HUES6 (cell line): ENCODE measurements around the gene TMEM87A.
"Not testable (repeated sequence)": the region's sequence is repeated elsewhere in the genome, so short reads cannot be mapped to it uniquely, and the experiment has no call there.

Experiments used
- H3K27ac ChIP-seq: 2 replicates; pipeline ENCODE4 v1.7.0; 2013; ENCODE audit warnings: low read depth, mild to moderate bottlenecking, low read length, inconsistent platforms
- H3K27me3 ChIP-seq: 2 replicates; pipeline ENCODE4 v1.6.1; 2013; ENCODE audit warnings: low read length; ENCODE audit not compliant: control insufficient read depth, insufficient read depth
- H3K36me3 ChIP-seq: 2 replicates; pipeline ENCODE4 v1.6.1; 2013; ENCODE audit warnings: low read length; ENCODE audit not compliant: control insufficient read depth, insufficient read depth
- H3K4me1 ChIP-seq: 2 replicates; pipeline ENCODE4 v1.6.1; 2013; ENCODE audit warnings: low read length; ENCODE audit not compliant: control insufficient read depth, insufficient read depth
- H3K4me3 ChIP-seq: 2 replicates; pipeline ENCODE4 v1.5.1; 2013; ENCODE audit warnings: low read depth, low read length
- H3K9ac ChIP-seq: one replicate; pipeline ENCODE4 v1.6.1; 2013; ENCODE audit warnings: mild to moderate bottlenecking, low read length
- H3K9me3 ChIP-seq: 2 replicates; pipeline ENCODE4 v1.6.1; 2013; ENCODE audit warnings: low read depth, low read length; ENCODE audit not compliant: control insufficient read depth, insufficient read depth

TMEM87A gene

GRCh38 chr15:42272939-42273899, at the start of gene TMEM87A, which contains the start of gene GANC:
Gene TMEM87A (minus strand): TSS chr15:42273433. CDS start chr15:42273398, 35 bp downstream.
Gene GANC (plus strand): TSS chr15:42273201. CDS start chr15:42274482, 1,281 bp downstream.
- Histone ChIP-seq H3K9ac (peak within 1 kb of the TSS; percentile 95), H3K36me3 (peaks cover 14% of the 10 kb centered on the region), H3K27ac (peak within 1 kb of the TSS; percentile 79), H3K4me3 (peak within 1 kb of the TSS; percentile 89), H3K27me3 (no peaks in the 10 kb centered on the region), H3K9me3 (no peaks in the 10 kb centered on the region), H3K4me1 (peaks cover 28% of the 10 kb centered on the region)

GRCh38 chr15:42319206-42319605, 46.0 kb upstream of the TMEM87A start:
- H3K9ac ChIP-seq, result no peak overlapping the region
- H3K27me3 ChIP-seq, result no peaks in the 10 kb centered on the region
- no peaks in the 10 kb centered on the region for H3K9me3 ChIP-seq
- no peaks in the 10 kb centered on the region for H3K36me3 ChIP-seq
- no peak overlapping the region for H3K4me3 ChIP-seq
- H3K27ac ChIP-seq, result no peak overlapping the region
- no peaks in the 10 kb centered on the region for H3K4me1 ChIP-seq

DNA sequence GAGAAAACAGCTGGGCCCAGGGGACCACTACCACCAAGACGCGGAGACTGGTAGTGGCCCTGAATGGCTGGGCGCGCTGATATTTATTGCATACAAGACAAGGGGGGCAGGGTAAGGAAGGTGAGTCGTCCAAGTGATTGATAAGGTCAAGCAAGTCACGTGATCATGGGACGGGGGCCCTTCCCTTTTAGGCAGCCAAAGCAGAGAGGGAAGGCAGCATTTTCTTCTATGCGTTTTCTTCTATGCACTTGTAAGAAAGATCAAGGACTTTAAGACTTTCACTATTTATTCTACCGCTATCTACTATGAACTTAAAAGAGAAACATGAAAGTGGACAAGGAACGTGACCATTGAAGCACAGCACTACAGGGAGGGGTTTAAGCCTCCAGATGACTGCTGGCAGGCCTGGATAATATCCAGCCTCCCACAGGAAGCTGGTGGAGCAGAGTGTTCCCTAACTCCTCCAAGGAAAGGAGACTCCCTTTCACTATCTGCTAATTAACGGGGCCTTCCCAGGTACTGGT, 43.1 kb upstream of the TMEM87A start:
- H3K9me3 ChIP-seq, H3K27me3 ChIP-seq, H3K9ac ChIP-seq, H3K4me1 ChIP-seq, H3K27ac ChIP-seq, H3K36me3 ChIP-seq, H3K4me3 ChIP-seq: not testable (repeated sequence)

- Histone ChIP-seq H3K9ac (no peak overlapping the region), H3K4me3 (no peak overlapping the region), H3K27ac (no peak overlapping the region), H3K27me3 (no peaks in the 10 kb centered on the region), H3K4me1 (no peaks in the 10 kb centered on the region), H3K36me3 (peaks cover 5% of the 10 kb centered on the region), H3K9me3 (no peaks in the 10 kb centered on the region)
Observed at GRCh38 chr15:42315521-42315920, 42.3 kb upstream of the TMEM87A start.

DNA sequence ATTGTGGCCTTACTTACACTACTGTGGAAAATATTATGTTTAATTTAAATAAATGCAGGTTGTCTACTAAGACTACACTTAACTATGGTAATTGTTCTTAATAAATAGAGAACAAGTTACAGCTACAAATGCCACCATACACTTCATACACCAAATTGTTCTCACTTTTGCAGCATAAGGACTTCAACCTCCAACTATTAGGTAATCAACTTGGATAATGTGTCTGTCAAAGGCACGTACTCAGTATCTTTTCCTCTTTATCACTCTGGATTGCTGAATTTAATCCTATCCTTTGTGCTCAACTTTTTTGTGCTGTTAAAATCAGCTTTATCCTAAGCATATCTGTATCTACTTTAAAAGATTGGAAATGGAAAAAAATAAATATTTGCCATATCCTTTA, 41.6 kb upstream of the TMEM87A start:
- Histone ChIP-seq H3K9ac (no peak overlapping the region), H3K9me3 (no peaks in the 10 kb centered on the region), H3K27me3 (no peaks in the 10 kb centered on the region), H3K27ac (no peak overlapping the region), H3K36me3 (peaks cover 6% of the 10 kb centered on the region), H3K4me3 (no peak overlapping the region), H3K4me1 (no peaks in the 10 kb centered on the region)

DNA sequence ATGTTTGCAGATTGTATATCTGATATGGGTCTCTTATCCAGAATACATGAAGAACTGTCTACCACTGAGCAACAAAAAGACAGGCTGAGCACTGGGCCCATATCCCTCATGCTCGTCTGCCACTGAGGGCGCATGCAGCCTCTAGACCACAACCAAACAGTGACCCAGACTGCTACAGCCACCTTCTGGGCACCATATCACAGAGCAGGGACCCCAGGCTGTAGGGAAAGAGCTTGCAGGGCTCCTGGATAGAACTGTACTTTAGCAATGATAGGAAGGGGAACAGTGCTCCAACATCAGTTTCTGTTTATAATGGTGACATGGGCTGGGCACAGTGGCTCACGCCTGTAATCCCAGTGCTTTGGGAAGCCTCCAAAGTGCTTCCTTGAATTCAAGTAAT, 40.2 kb upstream of the TMEM87A start:
- Histone ChIP-seq H3K9me3 (no peaks in the 10 kb centered on the region), H3K27me3 (no peaks in the 10 kb centered on the region), H3K4me3 (no peak overlapping the region), H3K27ac (no peak overlapping the region), H3K4me1 (no peaks in the 10 kb centered on the region), H3K36me3 (peaks cover 6% of the 10 kb centered on the region), H3K9ac (no peak overlapping the region)

DNA sequence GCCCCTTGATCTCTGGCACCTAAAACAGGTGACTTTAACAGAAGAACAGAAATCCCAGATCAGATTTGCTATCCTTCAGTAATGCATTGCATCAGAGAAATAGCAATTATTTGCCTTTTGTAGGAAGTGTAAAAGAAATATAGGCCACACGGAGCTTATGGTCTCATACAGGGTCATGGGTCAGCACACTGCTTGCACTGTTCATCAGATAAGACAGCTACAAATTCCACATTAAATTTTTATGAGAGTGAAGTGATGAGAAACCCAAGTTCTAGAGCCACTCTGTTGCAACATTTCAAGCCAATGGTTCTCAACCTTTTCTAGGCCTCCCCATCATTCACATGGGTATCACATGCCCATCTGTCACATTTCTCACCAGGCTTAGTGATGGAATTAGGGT, 33.4 kb upstream of the TMEM87A start:
- Histone ChIP-seq H3K27me3 (no peaks in the 10 kb centered on the region), H3K9ac (no peak overlapping the region), H3K4me1 (no peaks in the 10 kb centered on the region), H3K9me3 (0 out of 2 replicates have a peak, but pooled peaks cover 2% of the 10 kb centered on the region), H3K36me3 (peaks cover 6% of the 10 kb centered on the region), H3K4me3 (no peak overlapping the region), H3K27ac (no peak overlapping the region)

DNA sequence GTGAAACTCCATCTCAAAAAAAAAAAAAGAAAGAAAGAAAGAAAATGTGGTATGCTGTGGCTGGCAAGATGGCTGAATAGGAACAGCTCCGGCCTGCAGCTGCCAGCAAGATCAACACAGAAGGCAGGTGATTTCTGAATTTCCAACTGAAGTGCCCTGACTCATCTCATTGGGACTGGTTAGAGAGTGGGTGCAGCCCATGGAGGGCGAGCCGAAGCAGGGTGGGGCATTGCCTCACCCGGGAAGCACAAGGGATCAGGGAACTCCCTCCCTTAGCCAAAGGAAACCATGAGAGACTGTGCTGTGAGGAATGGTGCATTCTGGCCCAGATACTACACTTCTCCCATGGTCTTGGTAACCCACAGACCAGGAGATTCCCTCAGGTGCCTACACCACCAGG, 27.8 kb upstream of the TMEM87A start:
- H3K4me3 ChIP-seq, H3K9me3 ChIP-seq, H3K27ac ChIP-seq, H3K27me3 ChIP-seq, H3K9ac ChIP-seq, H3K4me1 ChIP-seq, H3K36me3 ChIP-seq: not testable (repeated sequence)

GRCh38 chr15:42289166-42289565, 15.9 kb upstream of the TMEM87A start:
- no peaks in the 10 kb centered on the region for H3K4me1 ChIP-seq
- H3K36me3 ChIP-seq, result peaks cover 6% of the 10 kb centered on the region; the same call in 1 of the 2 replicates
- no peak overlapping the region for H3K9ac ChIP-seq
- H3K9me3 ChIP-seq, result no peaks in the 10 kb centered on the region
- no peak overlapping the region for H3K4me3 ChIP-seq
- H3K27me3 ChIP-seq, result no peaks in the 10 kb centered on the region
- H3K27ac ChIP-seq, result no peak overlapping the region

DNA sequence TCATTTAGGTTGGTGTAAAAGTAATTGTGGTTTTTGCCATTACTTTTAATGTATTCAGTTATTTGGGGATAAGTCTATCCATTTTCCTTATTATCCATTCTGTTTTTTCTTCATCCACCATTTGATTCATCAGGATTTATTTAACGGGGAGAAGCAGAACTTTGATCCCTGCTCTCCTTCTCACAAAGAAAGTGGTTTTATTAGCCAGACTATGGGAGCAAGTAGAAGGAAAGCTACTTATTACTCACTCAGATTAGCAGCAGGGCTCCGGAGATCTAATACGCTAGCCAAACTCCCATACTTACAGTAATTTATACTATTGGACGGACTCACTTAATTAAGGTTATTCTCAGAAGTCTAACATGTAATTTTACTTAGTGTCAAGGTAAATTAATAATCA, 14.7 kb upstream of the TMEM87A start:
- Histone ChIP-seq H3K27ac (no peak overlapping the region), H3K4me1 (no peaks in the 10 kb centered on the region), H3K27me3 (no peaks in the 10 kb centered on the region), H3K9ac (no peak overlapping the region), H3K4me3 (no peak overlapping the region), H3K36me3 (peaks cover 12% of the 10 kb centered on the region), H3K9me3 (no peaks in the 10 kb centered on the region)

- peaks cover 14% of the 10 kb centered on the region for H3K36me3 ChIP-seq
- H3K4me1 ChIP-seq, result no peaks in the 10 kb centered on the region
- H3K4me3 ChIP-seq, result no peak overlapping the region
- H3K9ac ChIP-seq, result no peak overlapping the region
- H3K27ac ChIP-seq, result no peak overlapping the region
- no peaks in the 10 kb centered on the region for H3K27me3 ChIP-seq
- H3K9me3 ChIP-seq, result no peaks in the 10 kb centered on the region
Observed at GRCh38 chr15:42286445-42287029, 13.3 kb upstream of the TMEM87A start.
